Lower leg skin (tissue), 4 donors: ENCODE results near the gene HCN2. TPM values are rescaled to one million over a fixed set of nuclear protein-coding genes. Genes with fewer than 3 reads are reported as not detected.
A peak's percentile ranks its signal among the peaks of the same experiment; 100 is the strongest.

Experiments
- DNase-seq, 2 donors: peaks; one replicate each; pipeline ENCODE4 v3.0.0-alpha.2; 2019; ENCODE audit warnings: low spot score in 2 of 2
- H3K4me3 ChIP-seq: fragments of 200-600 bp; sonication (generic); 2 replicates; pipeline ENCODE4 v1.5.1; 2017; ENCODE audit warnings: mild to moderate bottlenecking, low read depth; ENCODE audit not compliant: poor library complexity, severe bottlenecking
- POLR2A ChIP-seq, 2 donors: fragments of 450-650 bp; IDR thresholded peaks; one replicate each; pipeline ENCODE4 v1.6.1; 2016 to 2017; ENCODE audit warnings: antibody characterized with exemption in 2 of 2, mild to moderate bottlenecking in 1 of 2, moderate library complexity in 1 of 2
- WGBS, 2 donors: methylation state at CpG; one replicate each; pipeline ENCODE4 v1.1.5; 2018; 5-methylcytosine and 5-hydroxymethylcytosine counted together
- intact Hi-C: fragments of 100-400 bp; cut with DNase I; formaldehyde crosslinking; loops from one replicate; pipeline ENCODE4 v1.15.0; 2023; ENCODE audit warnings: low total_unique reads
- total RNA-seq, 4 donors: library from RNA; depleted of rRNA; stranded (reverse); fragments of >200 nt; gene quantifications; one replicate each; pipeline ENCODE4 v1.1.0, GENCODE V29; 2016
- TF ChIP-seq, protein P1 (sequence below), 3 donors: fragments of 450-650 bp; IDR thresholded peaks; one replicate each; pipeline ENCODE4 v1.5.1; 2016; ENCODE audit warnings: antibody characterized with exemption in 3 of 3, mild to moderate bottlenecking in 3 of 3, moderate library complexity in 2 of 3

Gene HCN2
- total RNA-seq, 4 donors from 2014 or later = 0.21 to 1.7 (median 1.1) TPM

DNA sequence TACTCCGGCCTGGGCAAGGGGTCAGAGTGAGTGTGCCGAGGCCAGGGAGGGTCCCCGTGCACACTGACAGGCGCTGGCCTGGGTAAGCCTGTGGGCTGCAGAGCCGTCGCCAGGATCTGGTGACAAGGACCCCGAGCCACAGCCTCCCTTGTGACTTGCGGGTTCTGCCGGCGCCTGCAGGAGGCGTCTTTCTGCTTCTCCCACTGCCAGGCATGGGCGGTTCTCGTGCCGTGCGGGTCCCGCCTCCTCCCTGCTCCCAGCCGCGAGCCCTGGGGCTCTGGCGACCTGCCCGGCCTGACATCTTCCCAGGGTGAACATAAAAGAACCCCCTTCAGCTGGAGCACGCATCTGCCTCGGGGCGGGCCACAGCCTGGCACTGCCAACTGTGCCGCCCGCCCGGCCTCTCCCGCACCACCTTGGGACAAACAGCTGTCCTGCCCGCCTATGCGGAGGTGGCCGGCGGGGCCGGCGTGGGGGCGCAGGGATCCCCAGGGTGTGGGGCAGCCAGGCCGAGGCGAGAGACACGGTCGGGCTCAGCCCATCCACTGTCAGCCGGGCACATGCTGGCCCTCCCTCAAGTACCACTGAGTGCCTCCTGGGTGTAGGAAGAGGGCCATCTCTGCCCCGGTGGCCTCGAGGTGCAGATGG, 1.5 kb upstream of the HCN2 start:
- H3K4me3 ChIP-seq = no peak overlapping the region
- no peak for TF ChIP-seq POLR2A (IDR thresholded peaks at IDR 0.05)
- TF ChIP-seq, protein P1, sequence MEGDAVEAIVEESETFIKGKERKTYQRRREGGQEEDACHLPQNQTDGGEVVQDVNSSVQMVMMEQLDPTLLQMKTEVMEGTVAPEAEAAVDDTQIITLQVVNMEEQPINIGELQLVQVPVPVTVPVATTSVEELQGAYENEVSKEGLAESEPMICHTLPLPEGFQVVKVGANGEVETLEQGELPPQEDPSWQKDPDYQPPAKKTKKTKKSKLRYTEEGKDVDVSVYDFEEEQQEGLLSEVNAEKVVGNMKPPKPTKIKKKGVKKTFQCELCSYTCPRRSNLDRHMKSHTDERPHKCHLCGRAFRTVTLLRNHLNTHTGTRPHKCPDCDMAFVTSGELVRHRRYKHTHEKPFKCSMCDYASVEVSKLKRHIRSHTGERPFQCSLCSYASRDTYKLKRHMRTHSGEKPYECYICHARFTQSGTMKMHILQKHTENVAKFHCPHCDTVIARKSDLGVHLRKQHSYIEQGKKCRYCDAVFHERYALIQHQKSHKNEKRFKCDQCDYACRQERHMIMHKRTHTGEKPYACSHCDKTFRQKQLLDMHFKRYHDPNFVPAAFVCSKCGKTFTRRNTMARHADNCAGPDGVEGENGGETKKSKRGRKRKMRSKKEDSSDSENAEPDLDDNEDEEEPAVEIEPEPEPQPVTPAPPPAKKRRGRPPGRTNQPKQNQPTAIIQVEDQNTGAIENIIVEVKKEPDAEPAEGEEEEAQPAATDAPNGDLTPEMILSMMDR (IDR thresholded peaks at IDR 0.05) = no peak

DNA sequence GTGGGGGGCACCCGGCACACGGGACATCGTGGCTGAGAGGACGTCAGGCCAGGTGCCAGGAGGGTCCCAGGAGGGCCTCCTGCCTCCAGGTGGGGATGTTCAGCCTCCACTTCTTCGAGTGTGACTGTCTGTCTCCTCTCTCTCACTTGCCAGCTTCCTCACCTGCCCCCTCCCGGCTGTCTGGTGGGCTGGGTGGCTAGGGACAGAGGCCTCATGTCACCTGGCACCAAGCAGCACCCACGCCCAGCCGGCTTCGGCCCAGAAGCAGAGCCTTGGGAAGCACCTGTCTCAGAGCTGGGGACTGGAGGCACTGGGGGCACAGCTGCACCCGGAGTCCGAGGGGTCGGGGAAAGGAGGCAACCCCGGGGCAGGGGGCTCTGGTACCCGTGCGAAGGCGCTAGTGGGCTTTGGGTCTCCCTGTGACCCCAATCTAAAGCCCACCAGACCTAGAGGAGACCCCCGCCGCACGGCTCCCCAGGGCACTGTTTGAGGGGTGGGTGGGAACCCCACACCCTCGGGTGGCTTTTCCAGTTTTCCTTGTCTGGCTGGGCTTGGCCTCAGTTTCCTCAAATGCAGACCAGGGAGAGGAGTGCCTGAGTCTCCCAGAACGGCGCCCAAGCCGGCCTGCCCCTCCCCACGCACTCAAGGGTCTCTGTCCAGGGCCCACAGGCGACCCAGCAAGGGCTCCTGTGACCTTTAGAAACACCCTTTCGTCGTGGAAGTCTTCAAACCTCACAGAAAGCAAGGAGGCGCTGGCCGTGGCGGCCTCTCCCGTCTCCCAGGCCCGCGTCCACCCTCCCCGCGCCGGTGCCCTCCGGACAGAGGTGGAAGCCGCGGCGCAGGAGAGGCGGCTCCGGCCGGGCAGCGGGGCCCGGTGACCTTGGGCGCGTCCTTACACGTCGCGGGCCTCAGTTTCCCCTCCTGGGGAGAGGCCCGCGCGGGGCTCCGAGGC, 664 bp upstream of the HCN2 start:
- TF ChIP-seq, protein P1 (IDR thresholded peaks at IDR 0.05) = no peak
- no peak for TF ChIP-seq POLR2A (IDR thresholded peaks at IDR 0.05)
- H3K4me3 ChIP-seq = no peak overlapping the region
- intact Hi-C loops = no loop called here
- DNase-seq = no peak
- 14 to 18% methylated on average over 28 to 44 of the region's 54 CpGs for WGBS, 2 donors

More for the DNA sequence above, 1.5 kb upstream of the HCN2 start:
- intact Hi-C loops = no loop called here
- DNase-seq = peak; percentile 59 to 94
- WGBS, 2 donors = 3 to 4% methylated on average over 18 to 26 of the region's 41 CpGs

GRCh38 chr19:590396-590745, 690 bp downstream of the HCN2 start:
- TF ChIP-seq, protein P1 (IDR thresholded peaks at IDR 0.05) = no peak
- TF ChIP-seq POLR2A (IDR thresholded peaks at IDR 0.05) = no peak
- no peak overlapping the region for H3K4me3 ChIP-seq
- intact Hi-C loops = no loop called here
- 0 to 13% methylated on average over 6 to 34 of the region's 50 CpGs for WGBS, 2 donors
- DNase-seq = no peak

GRCh38 chr19:590750-591098, 1.0 kb downstream of the HCN2 start:
- H3K4me3 ChIP-seq = no peak overlapping the region
- WGBS, 2 donors = 4 to 6% methylated on average over 26 to 33 of the region's 41 CpGs
- no peak for DNase-seq
- TF ChIP-seq, protein P1 (IDR thresholded peaks at IDR 0.05) = no peak
- TF ChIP-seq POLR2A (IDR thresholded peaks at IDR 0.05) = no peak
- intact Hi-C loops = no loop called here

DNA sequence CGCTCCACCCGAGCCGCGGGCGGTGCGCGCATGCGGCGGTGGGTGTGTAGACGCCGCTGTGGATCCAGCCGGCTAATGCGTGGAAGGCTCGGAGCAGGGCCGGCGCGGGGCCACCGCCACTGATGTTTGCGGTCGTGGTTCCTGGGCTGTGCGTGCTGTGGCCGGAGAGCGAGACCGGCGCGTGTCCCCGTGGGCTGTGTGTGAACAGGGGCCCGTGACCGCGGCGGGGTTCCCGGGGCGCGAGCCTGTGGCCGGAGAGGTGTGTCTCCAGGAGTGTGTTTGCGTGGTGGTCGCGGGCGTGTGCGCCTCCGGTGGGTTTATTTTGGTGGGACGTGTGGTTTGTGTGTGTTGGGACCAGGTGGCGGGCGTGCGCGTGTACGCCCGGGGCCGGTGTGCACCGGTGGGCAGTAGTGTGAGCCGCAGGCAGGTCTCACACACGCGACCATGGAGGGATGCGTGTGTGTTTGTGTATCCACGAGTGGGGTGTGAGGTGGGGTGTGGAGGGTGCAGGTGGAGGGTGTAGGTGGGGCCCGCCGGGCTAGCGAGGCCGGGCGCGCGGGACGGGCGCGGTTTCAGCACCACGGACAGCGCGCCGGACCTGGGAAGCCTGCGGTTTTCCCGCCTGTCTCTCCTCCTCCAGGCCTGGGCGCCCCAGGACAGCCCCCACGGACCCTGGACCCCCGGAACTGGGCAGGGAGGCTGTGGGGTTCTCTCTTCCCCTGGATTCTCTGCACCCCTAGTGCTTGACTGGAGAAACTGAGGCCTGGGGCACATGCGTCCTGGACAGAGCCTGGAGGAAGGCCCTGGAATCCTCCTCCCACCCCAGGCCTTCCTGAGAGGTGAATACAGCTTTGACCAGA, 1.6 kb downstream of the HCN2 start:
- intact Hi-C loops = no loop called here
- 22 to 28% methylated on average over 34 to 66 of the region's 75 CpGs for WGBS, 2 donors
- no peak overlapping the region for H3K4me3 ChIP-seq
- TF ChIP-seq, protein P1 (IDR thresholded peaks at IDR 0.05) = no peak
- no peak for TF ChIP-seq POLR2A (IDR thresholded peaks at IDR 0.05)
- no peak for DNase-seq
